Stomach (tissue), 4 donors: ENCODE results near the gene SPATA31E1.

ENCODE experiments used
- CTCF ChIP-seq, 7 experiments: fragments of 450-650 bp in 4 of 7; fragments of 200-600 bp in 3 of 7; sonication (generic) in 3 of 7; IDR thresholded peaks; one replicate each; pipeline ENCODE4 v1.5.1; 2016 to 2019; ENCODE audit warnings: antibody characterized with exemption in 7 of 7, control low read depth in 2 of 7, mild to moderate bottlenecking in 1 of 7
- POLR2AphosphoS5 ChIP-seq, 3 donors: sonication (generic); formaldehyde crosslinking; IDR thresholded peaks; one replicate each; pipeline ENCODE4 v1.6.1; 2016; ENCODE audit warnings: antibody characterized with exemption in 3 of 3

- no peak for TF ChIP-seq CTCF (IDR thresholded peaks at IDR 0.05)
- TF ChIP-seq POLR2AphosphoS5 (IDR thresholded peaks at IDR 0.05), result no peak
These were observed 32.3 kb upstream of the SPATA31E1 start for GRCh38 chr9:87850391-87850790.
